ENCODE results near the gene AKAP6. TPM values are rescaled to one million over a fixed set of nuclear protein-coding genes. Genes with fewer than 3 reads are reported as not detected.

AKAP6 gene
- total RNA-seq, 1 experiment from 2014 or later = 2.6 TPM

DNA sequence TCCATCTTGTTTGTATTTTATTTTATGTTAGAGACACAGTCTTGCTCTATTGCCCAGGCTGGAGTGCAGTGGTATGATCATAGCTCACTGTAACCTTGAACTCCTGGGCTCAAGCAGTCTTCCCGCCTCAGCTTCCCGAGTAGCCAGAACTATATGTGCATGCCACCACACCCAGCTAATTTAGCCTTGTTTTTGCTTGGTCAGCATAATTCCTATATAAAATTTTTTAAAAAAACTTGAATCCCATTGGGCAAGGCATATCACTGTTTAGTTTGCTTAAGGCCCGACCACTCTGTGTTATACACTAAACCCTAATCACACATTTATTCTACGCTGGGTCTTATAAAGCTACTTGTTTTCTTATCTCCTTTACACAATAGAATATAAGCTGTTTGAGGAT lies 266.4 kb downstream of the AKAP6 start:
- no peak for DNase-seq (ENCODE audit: low read depth, low spot score)
- in situ Hi-C loops (cut with HindIII; ENCODE audit: low pct_unique_long_range_greater_than_20kb, low sequenced_read_pairs) = loop anchor here (25.0 kb wide), 2 partner anchors 317 to 1717 kb away; no protein-coding TSS in a partner anchor

DNA sequence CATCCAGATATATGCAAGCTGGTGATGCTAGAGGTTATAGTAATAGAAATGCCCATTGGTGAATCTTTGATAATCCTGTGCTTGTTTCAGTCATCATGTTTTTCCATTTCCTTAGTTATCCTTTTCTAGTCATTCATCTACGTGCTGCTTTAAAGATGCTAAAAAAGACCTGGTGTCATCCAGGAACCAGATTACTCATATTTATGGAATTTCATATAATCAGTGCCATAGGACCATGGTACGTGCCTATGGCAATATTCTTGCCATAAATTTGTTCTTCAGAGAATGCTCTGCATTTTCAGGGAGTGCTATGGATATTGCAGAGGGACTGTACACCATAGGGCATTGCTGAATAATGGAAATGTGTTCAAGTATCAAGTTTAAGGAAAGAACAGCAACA lies 267.3 kb downstream of the AKAP6 start:
- in situ Hi-C loops (cut with HindIII; ENCODE audit: low pct_unique_long_range_greater_than_20kb, low sequenced_read_pairs) = loop anchor here (25.0 kb wide), 2 partner anchors 316 to 1716 kb away; no protein-coding TSS in a partner anchor
- DNase-seq (ENCODE audit: low read depth, low spot score) = no peak

DNA sequence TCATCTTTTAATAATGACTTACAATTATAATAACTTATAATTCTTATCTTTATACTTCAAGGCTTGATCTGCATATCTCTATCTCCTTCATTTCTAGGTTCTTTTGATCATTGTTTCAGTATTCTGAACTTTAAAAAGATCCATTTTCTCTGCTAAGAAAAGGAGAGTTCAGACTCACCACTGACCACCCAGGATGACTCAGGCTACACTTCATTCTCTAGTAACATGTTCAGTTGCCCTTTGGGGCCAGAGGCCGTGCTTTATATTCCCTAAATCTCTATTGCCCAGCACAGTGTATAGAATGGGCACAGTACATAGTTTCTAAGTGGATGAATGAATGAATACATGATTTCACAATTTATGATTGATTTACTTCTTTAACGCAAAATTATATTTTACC lies 268.7 kb downstream of the AKAP6 start:
- in situ Hi-C loops (cut with HindIII; ENCODE audit: low pct_unique_long_range_greater_than_20kb, low sequenced_read_pairs) = loop anchor here (25.0 kb wide), 2 partner anchors 315 to 1715 kb away; no protein-coding TSS in a partner anchor
- DNase-seq (ENCODE audit: low read depth, low spot score) = no peak

DNA sequence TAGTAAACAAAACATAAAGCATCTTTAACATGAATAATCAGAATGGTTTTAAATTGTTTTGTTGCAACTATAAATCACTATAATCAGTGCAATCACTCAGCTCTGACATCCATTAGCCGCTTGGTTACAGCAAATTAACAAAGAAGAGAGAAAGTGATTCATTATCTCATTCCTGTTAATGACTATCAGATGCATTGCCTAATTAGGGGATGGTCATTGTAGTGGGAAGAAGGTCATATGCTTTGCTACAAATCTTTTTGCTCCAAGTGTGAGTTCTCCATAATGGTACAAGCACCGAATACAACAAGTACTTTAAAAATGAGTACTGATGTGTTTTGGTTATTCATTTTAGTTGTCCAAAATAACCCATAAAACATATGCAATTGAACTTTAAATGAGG lies 272.0 kb downstream of the AKAP6 start:
- DNase-seq (ENCODE audit: low read depth, low spot score) = no peak
- in situ Hi-C loops (cut with HindIII; ENCODE audit: low pct_unique_long_range_greater_than_20kb, low sequenced_read_pairs) = no loop called here

DNA sequence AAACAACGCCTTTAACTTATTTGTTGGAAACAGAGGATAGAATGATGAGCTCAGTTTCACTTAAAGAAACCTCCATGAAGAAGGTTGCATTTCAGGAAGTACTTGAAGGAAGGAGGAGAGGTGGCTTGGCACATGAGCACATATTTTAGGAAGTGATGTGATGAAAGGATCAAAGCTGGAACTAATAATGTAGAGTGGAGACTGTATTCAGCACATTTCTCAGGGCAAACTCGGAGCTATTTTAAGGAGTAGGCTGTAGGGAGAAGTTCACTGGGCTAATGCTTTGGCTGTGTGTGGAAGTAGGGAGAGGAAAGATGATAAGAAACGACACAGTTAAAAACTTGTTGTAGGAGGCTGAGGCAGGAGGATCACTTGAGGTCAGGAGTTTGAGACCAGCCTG lies 272.8 kb downstream of the AKAP6 start:
- no peak for DNase-seq (ENCODE audit: low read depth, low spot score)
- in situ Hi-C loops (cut with HindIII; ENCODE audit: low pct_unique_long_range_greater_than_20kb, low sequenced_read_pairs) = no loop called here

DNA sequence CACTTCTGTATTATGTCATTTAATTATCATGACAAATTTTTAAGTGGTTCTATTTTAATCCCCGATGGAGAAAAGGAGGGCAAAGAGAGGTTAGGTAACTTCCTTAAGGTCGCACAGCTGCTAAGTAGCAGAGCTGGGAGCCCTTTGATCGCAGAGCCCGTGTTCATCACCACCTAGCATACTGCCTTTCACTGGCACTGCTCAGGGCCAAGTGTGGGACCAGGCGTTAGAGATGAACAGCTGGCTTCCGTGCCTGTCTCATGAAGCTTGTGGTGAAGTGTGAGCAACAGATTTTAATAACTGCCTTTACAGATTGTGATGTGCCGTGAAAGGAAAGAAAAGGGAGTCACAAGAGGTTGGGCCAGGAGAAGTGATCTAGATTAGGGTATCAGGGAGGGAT lies 273.6 kb downstream of the AKAP6 start:
- in situ Hi-C loops (cut with HindIII; ENCODE audit: low pct_unique_long_range_greater_than_20kb, low sequenced_read_pairs) = no loop called here
- no peak for DNase-seq (ENCODE audit: low read depth, low spot score)

DNA sequence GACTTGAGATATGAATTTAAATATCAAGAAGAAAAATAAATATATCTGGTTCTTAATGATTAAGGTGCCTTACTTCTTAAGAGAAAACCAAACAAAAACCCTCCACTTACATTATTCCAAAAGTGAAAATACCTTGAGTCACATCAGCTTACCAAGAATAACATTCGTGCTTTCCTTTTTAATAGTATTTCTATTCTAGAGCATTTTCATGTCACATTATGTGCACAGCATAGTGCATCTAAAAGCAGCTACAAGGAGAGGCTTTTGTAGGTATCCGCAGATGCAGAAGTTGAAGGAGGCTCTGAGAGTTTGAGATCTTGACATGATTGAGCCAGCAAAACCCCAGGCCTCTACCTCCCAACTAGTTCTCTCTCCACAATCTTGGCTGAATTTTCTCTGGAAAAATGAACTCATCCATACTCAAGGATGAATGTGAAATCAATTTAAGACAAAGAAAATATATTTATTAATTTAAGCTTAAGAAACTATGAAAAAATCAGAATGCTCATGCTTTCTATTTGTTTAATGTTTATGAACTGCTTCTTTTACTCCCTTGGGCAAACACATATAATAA lies 275.0 kb downstream of the AKAP6 start:
- in situ Hi-C loops (cut with HindIII; ENCODE audit: low pct_unique_long_range_greater_than_20kb, low sequenced_read_pairs) = no loop called here
- no peak for DNase-seq (ENCODE audit: low read depth, low spot score)

DNA sequence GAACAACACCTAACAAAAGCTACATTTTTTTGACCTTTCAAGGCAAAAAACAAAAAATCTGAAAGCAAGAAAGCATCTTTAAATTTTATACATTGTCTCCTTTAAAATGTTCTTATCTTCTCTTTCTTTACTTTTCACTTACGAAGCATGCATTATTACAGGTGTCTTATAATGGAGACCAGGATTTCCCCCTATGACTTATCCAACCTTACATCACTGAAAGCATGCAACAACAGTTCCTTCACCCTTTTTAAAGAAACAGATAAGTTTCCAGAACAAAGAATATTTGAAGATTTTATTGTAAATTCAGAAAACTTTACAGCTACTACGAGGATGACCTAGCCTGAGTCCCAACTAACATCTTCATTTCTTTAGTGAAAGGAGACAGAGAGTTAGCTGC lies 277.2 kb downstream of the AKAP6 start:
- DNase-seq (ENCODE audit: low read depth, low spot score) = no peak
- in situ Hi-C loops (cut with HindIII; ENCODE audit: low pct_unique_long_range_greater_than_20kb, low sequenced_read_pairs) = no loop called here

DNA sequence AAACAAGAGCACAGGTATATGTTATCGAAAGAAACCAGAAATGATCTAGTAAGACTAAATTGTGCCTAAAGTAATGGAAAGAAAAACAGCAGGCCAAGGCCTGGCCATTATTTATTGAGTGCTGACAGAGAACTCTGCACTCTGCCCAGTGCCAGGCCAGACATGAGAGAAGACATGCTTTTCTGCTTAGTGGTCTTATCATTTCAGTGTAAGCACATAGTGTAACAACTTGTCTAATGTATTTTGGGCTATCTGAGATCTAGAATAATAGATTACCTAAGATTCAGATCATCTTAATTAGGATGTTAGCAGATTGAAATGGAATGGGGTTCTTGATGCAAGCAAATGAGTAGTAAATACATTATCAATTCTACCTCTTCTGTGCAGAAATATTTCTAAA lies 278.3 kb downstream of the AKAP6 start:
- DNase-seq (ENCODE audit: low read depth, low spot score) = no peak
- in situ Hi-C loops (cut with HindIII; ENCODE audit: low pct_unique_long_range_greater_than_20kb, low sequenced_read_pairs) = no loop called here

DNA sequence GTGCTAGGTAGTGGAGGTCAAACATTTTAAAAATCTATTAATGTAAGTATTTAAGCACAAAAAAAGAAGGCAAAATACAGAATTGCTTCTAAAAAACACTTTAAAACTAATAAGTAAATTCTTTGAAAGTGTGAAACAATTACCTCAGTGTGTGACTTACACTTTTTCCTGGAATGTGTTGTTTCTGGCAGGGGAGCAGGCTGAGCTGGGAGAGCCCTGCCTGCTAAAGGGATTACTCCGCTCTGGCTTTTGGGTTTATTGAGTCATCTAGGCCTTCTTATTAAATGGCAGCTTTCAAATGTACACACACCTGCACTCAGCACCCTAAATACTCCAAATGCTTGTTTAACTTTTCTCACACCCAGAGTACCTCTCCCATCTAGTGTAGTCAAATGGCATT lies 279.8 kb downstream of the AKAP6 start:
- in situ Hi-C loops (cut with HindIII; ENCODE audit: low pct_unique_long_range_greater_than_20kb, low sequenced_read_pairs) = no loop called here
- DNase-seq (ENCODE audit: low read depth, low spot score) = no peak

DNA sequence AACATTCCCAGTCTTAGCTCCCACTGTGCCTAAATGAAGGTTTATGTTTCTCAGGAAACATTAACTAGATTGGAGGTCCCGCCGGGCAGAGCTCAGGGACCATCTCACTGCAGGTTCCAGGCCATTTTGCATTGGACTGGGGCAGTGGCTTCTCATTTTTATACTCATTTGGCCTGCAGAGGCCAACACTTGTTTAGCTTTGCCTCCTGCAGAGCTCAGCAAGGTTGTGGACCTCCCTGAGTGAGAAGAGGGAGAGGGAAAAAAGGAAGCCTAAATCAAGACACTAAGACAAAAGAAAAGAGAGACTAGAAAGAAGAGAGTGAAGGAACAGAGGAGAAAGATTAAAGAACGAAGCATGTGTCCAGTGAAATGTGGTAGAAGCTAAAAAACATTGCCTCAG lies 280.3 kb downstream of the AKAP6 start:
- in situ Hi-C loops (cut with HindIII; ENCODE audit: low pct_unique_long_range_greater_than_20kb, low sequenced_read_pairs) = no loop called here
- no peak for DNase-seq (ENCODE audit: low read depth, low spot score)

DNA sequence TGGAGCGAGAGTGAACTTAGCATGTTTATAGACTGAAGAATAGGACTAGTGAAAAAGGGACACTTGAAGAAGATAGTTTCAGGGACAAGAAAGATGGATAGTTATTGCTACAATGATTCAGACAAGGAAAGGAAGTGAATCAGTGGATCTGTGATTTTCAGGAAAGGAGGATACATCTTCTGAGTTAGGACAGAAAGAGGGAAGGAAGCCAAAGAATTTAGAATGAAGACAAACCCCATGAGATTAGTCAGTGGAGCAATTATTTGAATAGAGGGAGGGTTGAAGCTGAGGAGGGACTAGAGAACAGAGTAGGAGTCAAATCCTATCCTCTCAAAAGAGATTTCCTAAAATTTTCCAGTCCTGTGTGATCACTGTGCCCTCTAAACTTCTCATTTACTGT lies 282.7 kb downstream of the AKAP6 start:
- no peak for DNase-seq (ENCODE audit: low read depth, low spot score)
- in situ Hi-C loops (cut with HindIII; ENCODE audit: low pct_unique_long_range_greater_than_20kb, low sequenced_read_pairs) = no loop called here

DNA sequence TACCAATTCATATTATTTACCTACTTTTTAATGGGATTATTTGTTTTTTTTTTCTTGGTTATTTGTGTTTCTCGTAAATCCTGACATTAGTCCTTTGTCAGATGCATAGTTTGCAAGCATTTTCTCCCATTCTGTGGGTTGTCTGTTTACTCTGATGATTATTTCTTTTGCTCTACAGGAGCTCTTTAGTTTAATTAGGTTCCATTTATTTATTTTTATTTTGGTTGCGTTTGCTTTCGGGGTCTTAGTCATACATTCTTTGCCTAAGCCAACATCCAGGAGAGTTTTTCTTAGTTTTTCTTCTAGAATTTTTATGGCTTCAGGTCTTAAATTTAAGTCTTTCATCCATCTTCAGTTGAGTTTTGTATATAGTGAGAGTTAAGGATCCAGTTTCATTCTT lies 289.9 kb downstream of the AKAP6 start:
- in situ Hi-C loops (cut with HindIII; ENCODE audit: low pct_unique_long_range_greater_than_20kb, low sequenced_read_pairs) = no loop called here
- DNase-seq (ENCODE audit: low read depth, low spot score) = no peak

DNA sequence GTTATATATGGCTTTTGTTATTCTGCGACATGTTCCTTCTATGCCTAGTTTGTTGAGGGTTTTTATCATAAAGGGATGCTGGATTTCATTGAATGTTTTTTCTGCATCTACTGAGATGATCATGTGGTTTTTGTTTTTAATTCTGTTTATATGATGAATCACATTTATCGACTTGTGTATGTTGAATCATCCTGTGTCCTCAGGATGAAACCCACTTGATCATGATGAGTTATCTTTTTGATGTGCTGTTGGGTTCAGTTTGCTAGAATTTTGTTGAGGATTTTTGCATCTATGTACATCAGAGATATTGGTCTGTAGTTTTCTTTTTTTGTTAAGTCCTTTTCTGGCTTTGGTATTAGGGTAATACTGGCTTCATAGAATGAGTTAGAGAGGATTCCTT lies 291.2 kb downstream of the AKAP6 start:
- in situ Hi-C loops (cut with HindIII; ENCODE audit: low pct_unique_long_range_greater_than_20kb, low sequenced_read_pairs) = no loop called here
- DNase-seq (ENCODE audit: low read depth, low spot score) = no peak

DNA sequence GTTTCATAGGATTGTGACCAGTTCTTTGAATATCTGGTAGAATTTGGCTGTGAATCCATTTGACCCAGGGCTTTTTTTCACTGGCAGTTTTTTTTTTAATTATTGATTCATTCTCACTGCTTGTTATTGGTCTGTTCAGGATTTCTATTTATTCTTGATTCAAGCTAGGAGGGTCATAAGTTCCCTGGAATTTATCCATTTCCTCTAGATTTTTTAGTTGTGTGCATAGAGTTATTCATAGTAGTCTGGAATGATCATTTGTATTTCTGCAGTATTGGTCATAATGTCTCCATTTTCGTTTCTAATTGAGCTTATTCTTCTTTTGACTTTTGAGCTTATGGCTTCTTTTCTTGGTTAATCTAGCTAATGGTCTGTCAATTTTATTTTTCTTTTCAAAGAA lies 291.6 kb downstream of the AKAP6 start:
- no peak for DNase-seq (ENCODE audit: low read depth, low spot score)
- in situ Hi-C loops (cut with HindIII; ENCODE audit: low pct_unique_long_range_greater_than_20kb, low sequenced_read_pairs) = no loop called here

DNA sequence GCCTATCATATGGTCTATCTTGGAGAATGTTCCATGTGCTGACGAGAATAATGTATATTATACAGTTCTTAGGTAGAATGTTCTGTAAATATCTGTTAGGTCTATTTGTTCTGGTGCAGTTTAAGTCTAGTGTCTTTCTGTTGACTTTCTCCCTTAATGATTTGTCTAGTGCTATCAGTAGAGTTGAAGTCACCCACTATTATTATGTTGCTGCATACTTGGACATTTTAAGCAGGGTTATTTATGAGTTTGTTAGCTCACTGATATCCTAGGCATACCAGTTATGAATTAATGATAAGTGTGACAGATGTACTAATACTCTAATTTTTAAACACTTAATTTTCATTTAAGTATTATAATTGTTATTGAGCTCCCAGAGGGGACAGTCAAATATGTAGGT lies 292.5 kb downstream of the AKAP6 start:
- in situ Hi-C loops (cut with HindIII; ENCODE audit: low pct_unique_long_range_greater_than_20kb, low sequenced_read_pairs) = no loop called here
- no peak for DNase-seq (ENCODE audit: low read depth, low spot score)

DNA sequence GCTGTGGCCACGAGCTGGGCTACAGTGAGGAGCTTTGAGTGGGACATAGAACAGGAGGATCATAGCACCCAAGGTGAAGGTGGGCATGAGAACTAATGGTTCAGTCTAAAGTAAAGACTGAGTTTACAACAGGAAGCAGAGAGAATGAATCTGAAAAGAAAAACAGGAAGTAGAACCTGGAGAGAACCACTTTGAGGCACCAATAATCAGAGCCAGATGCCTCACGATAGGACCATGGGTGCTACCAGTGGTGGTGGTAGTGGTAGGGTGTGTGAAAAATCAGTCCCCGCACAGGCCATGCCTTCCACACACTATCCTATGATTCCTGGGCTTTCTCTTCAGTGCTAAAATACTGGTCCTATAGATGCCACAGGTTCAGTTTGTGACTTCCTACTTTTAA lies 293.6 kb downstream of the AKAP6 start:
- in situ Hi-C loops (cut with HindIII; ENCODE audit: low pct_unique_long_range_greater_than_20kb, low sequenced_read_pairs) = no loop called here
- DNase-seq (ENCODE audit: low read depth, low spot score) = no peak

DNA sequence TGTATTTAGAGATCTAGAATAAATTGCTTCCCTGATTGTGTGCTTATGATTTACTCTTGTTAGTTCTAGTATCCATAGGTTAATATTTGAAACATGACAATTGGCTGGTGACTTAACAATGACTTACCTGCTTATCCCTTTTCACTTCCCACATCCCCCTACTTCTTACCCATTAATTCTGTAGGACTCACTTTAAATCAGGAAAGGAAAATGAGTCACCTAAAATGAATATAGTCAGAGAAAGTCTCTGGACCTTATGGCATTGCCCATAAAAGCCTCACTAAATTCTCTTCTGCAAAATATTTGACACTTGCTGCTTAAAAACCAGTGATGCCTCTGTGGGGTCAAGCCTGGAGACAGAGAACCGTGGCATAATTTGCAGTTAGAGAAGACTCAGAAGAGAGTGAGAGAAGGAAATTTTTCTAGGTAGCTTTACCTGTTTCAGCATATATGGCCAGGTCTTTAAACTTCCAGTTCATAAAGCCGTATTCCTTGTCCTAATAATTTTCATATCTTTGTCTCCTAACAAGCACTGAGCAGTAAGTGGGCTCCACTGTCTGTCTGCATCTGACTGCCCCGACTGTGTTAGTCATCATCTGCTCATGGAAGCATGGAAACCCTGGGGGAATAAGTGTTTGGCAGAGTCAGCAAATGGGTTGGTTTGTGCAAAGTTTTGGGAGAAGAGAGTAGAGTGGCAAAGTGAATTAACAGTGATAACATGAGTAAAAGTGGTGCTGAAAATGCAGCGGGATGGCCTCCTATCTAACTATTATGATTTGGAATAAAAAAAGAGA lies 294.4 kb downstream of the AKAP6 start:
- in situ Hi-C loops (cut with HindIII; ENCODE audit: low pct_unique_long_range_greater_than_20kb, low sequenced_read_pairs) = no loop called here
- peak; percentile 36 for DNase-seq (ENCODE audit: low read depth, low spot score)

DNA sequence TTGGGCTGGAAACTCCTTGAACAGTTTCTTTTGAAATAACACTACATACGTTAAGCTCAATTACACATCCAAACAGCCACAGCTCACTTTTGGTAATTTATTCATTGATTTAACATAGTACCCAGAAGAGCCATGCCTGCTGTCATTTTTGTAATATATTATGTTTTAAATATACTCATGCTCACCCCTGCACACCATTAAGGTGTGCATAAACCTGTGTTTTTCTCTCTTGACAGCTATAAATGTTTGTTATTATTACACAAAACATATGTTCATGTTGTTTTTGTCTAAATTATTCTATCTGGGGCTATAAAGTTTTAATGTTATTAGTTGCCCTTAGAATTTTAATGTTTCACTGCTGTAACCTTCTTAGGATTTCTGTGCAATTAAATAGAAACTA lies 296.1 kb downstream of the AKAP6 start:
- in situ Hi-C loops (cut with HindIII; ENCODE audit: low pct_unique_long_range_greater_than_20kb, low sequenced_read_pairs) = no loop called here

More for the DNA sequence above, 296.1 kb downstream of the AKAP6 start:
- DNase-seq (ENCODE audit: low read depth, low spot score) = no peak
